GM20431 (cell line): ENCODE measurements around the gene MSX2.

ENCODE experiments used
- in situ Hi-C: fragments of 300-500 bp; cut with MseI, MboI; formaldehyde crosslinking; loops from one replicate; pipeline ENCODE4 v1.15.0; 2020; ENCODE audit warnings: low sequenced_read_pairs; ENCODE audit not compliant: unreplicated experiment

Gene MSX2

GRCh38 chr5:174724484-174725260, at the start of gene MSX2:
TSS of gene MSX2 (plus strand) at chr5:174724582. CDS start at chr5:174724660, 78 bp downstream.
- in situ Hi-C loops = no loop called here

- in situ Hi-C loops = no loop called here
Observed at GRCh38 chr5:174675110-174675509, 49.3 kb upstream of the MSX2 start.

- in situ Hi-C loops = no loop called here
Observed at GRCh38 chr5:174675916-174676315, 48.5 kb upstream of the MSX2 start.

GRCh38 chr5:174678107-174678506, 46.3 kb upstream of the MSX2 start:
- in situ Hi-C loops = no loop called here

- in situ Hi-C loops = no loop called here
Observed at GRCh38 chr5:174680901-174681565, 43.3 kb upstream of the MSX2 start.

GRCh38 chr5:174687503-174687902, 36.9 kb upstream of the MSX2 start:
- in situ Hi-C loops = no loop called here

GRCh38 chr5:174688441-174689354, 35.7 kb upstream of the MSX2 start:
- in situ Hi-C loops = no loop called here

- in situ Hi-C loops = no loop called here
Observed at GRCh38 chr5:174690271-174690670, 34.1 kb upstream of the MSX2 start.

GRCh38 chr5:174692381-174692780, 32.0 kb upstream of the MSX2 start:
- in situ Hi-C loops = no loop called here

- in situ Hi-C loops = no loop called here
Observed at GRCh38 chr5:174692982-174693422, 31.4 kb upstream of the MSX2 start.

- in situ Hi-C loops = no loop called here
Observed at GRCh38 chr5:174693697-174694385, 30.5 kb upstream of the MSX2 start.

GRCh38 chr5:174694611-174695010, 29.8 kb upstream of the MSX2 start:
- in situ Hi-C loops = no loop called here

- in situ Hi-C loops = no loop called here
Observed at GRCh38 chr5:174698156-174698555, 26.2 kb upstream of the MSX2 start.

- in situ Hi-C loops = no loop called here
Observed at GRCh38 chr5:174699131-174699530, 25.3 kb upstream of the MSX2 start.

GRCh38 chr5:174706997-174707572, 17.3 kb upstream of the MSX2 start:
- in situ Hi-C loops = no loop called here

GRCh38 chr5:174707671-174708070, 16.7 kb upstream of the MSX2 start:
- in situ Hi-C loops = no loop called here

GRCh38 chr5:174708476-174709207, 15.7 kb upstream of the MSX2 start:
- in situ Hi-C loops = no loop called here

- in situ Hi-C loops = no loop called here
Observed at GRCh38 chr5:174714751-174715150, 9.6 kb upstream of the MSX2 start.

- in situ Hi-C loops = no loop called here
Observed at GRCh38 chr5:174715804-174716203, 8.6 kb upstream of the MSX2 start.
